K562 (cell line): ENCODE measurements around the gene TMEM139. TPM values are rescaled to one million over a fixed set of nuclear protein-coding genes. Genes with fewer than 3 reads are reported as not detected.

Source experiments
- RBM39 ChIP-seq: fragments of 200-400 bp; formaldehyde crosslinking; optimal IDR thresholded peaks from 2 replicates; pipeline ENCODE3; 2018; ENCODE audit warnings: low read depth, low read length
- TFAP4 ChIP-seq: sonication (generic); formaldehyde crosslinking; IDR thresholded peaks from 2 replicates; pipeline ENCODE4 v1.8.0; 2022; ENCODE audit warnings: missing genetic modification reagents, mild to moderate bottlenecking, moderate library complexity, borderline replicate concordance
- TOE1 ChIP-seq, 2 experiments: fragments of 450-650 bp in 1 of 2; sonication (generic) in 1 of 2; formaldehyde crosslinking in 1 of 2; IDR thresholded peaks; 2 replicates each; pipeline versions ENCODE4 v1.7.1 to v1.8.0; 2016 to 2022; ENCODE audit warnings: borderline replicate concordance in 2 of 2, mild to moderate bottlenecking in 2 of 2, antibody characterized with exemption in 1 of 2, inconsistent platforms in 1 of 2, low read depth in 1 of 2, missing genetic modification reagents in 1 of 2, moderate library complexity in 1 of 2
- ZBTB5 ChIP-seq: fragments of 450-650 bp; IDR thresholded peaks from 2 replicates; pipeline ENCODE4 v1.6.1; 2017; ENCODE audit warnings: antibody characterized with exemption
- ZNF764 ChIP-seq: fragments of 250-450 bp; sonication (Bioruptor Pico); IDR thresholded peaks from 2 replicates; pipeline ENCODE4 v1.4.0; 2020; ENCODE audit warnings: low read depth, mild to moderate bottlenecking, moderate library complexity
- polyA plus RNA-seq, 8 experiments: library from polyadenylated mRNA; depleted of rRNA in 4 of 8; stranded (reverse) in 5 of 8; unstranded in 3 of 8; fragments of >200 nt; fragmentation: Nextera tagmentation in 2 of 8; fragmentation: Illumina TruSeq in 1 of 8; extraction: Ambion mirVana in 2 of 8; extraction: Trizol in 1 of 8; gene quantifications; 2 replicates each; pipeline versions ENCODE4 v1.2.1 to v1.2.3, GENCODE V29; 2011 to 2014; ENCODE audit warnings: inconsistent platforms in 1 of 8, missing spikeins in 1 of 8
- total RNA-seq, 7 experiments: library from RNA; depleted of rRNA in 6 of 7; stranded (reverse); fragments of >200 nt in 6 of 7; fragmentation: Illumina TruSeq in 2 of 7; extraction: Trizol in 2 of 7; gene quantifications; 2 replicates each; pipeline versions ENCODE4 v1.2.1 to v1.2.3, GENCODE V29; 2011 to 2021; ENCODE audit warnings: low replicate concordance in 1 of 7

The TMEM139 gene
- total and polyA plus RNA-seq, 9 of the 15 experiments (the other 6 are each of a cell fraction or from before 2014, with no cell fraction given): 0.27 to 1.8 (median 0.79) TPM

GRCh38 chr7:143287339-143287934 lies 2.7 kb downstream of the TMEM139 start (continued):
- TF ChIP-seq ZBTB5 (no peak), TFAP4 (CRISPR knock-in tag) (no peak), RBM39 (no peak), ZNF764 (CRISPR knock-in tag) (no peak), TOE1 (IDR thresholded peaks at IDR 0.05; ENCODE audit: borderline replicate concordance) (peak; percentile 34; the same call in 1 of the 2 replicates), TOE1 (CRISPR knock-in tag; IDR thresholded peaks at IDR 0.05; ENCODE audit: borderline replicate concordance, low read depth) (no peak)
